KMS-11 (cell line): ENCODE results near the gene GTF2A1.

Experiments used
- H2AFZ ChIP-seq: fragments of 200-600 bp; sonication (generic); 2 replicates; pipeline ENCODE4 v1.6.1; 2016; ENCODE audit warnings: antibody characterized with exemption, mixed run types, low read depth
- H3K27ac ChIP-seq: fragments of 200-600 bp; sonication (generic); 2 replicates; pipeline ENCODE4 v1.6.1; 2016; ENCODE audit warnings: mild to moderate bottlenecking, mixed run types
- H3K27me3 ChIP-seq: fragments of 200-600 bp; sonication (generic); 2 replicates; pipeline ENCODE4 v1.6.1; 2017; ENCODE audit warnings: mild to moderate bottlenecking, low read depth, mixed run types, moderate library complexity; ENCODE audit not compliant: insufficient read depth
- H3K36me3 ChIP-seq: fragments of 200-600 bp; sonication (generic); 2 replicates; pipeline ENCODE4 v1.6.1; 2017; ENCODE audit warnings: mild to moderate bottlenecking, mixed run types; ENCODE audit not compliant: insufficient read depth
- H3K4me1 ChIP-seq: fragments of 200-600 bp; sonication (generic); 2 replicates; pipeline ENCODE4 v1.6.1; 2016; ENCODE audit warnings: mild to moderate bottlenecking, low read depth, mixed run types; ENCODE audit not compliant: poor library complexity, severe bottlenecking
- H3K4me2 ChIP-seq: fragments of 200-600 bp; sonication (generic); 2 replicates; pipeline ENCODE4 v1.7.0; 2016; ENCODE audit warnings: mild to moderate bottlenecking, mixed run types
- H3K4me3 ChIP-seq: fragments of 200-600 bp; sonication (generic); IDR thresholded peaks from 2 replicates; pipeline ENCODE4 v1.6.1; 2017; ENCODE audit warnings: low read depth, low read length, mixed read lengths; ENCODE audit not compliant: insufficient read depth
- H3K79me2 ChIP-seq: fragments of 200-600 bp; sonication (generic); 2 replicates; pipeline ENCODE4 v1.6.1; 2016; ENCODE audit warnings: low read depth, mixed run types; ENCODE audit not compliant: insufficient read depth
- H3K9ac ChIP-seq: fragments of 200-600 bp; sonication (generic); 2 replicates; pipeline ENCODE4 v1.6.1; 2016; ENCODE audit warnings: mild to moderate bottlenecking, mixed run types
- H4K20me1 ChIP-seq: fragments of 200-600 bp; sonication (generic); 2 replicates; pipeline ENCODE4 v1.6.1; 2016; ENCODE audit warnings: mild to moderate bottlenecking, mixed run types; ENCODE audit not compliant: insufficient read depth
- TF ChIP-seq, protein P1 (sequence below): fragments of 200-600 bp; sonication (generic); conservative IDR thresholded peaks from 2 replicates; pipeline ENCODE4 v1.6.1; 2017; ENCODE audit warnings: low read depth, mild to moderate bottlenecking, antibody characterized with exemption, low read length, moderate library complexity, mixed read lengths

The GTF2A1 gene

DNA sequence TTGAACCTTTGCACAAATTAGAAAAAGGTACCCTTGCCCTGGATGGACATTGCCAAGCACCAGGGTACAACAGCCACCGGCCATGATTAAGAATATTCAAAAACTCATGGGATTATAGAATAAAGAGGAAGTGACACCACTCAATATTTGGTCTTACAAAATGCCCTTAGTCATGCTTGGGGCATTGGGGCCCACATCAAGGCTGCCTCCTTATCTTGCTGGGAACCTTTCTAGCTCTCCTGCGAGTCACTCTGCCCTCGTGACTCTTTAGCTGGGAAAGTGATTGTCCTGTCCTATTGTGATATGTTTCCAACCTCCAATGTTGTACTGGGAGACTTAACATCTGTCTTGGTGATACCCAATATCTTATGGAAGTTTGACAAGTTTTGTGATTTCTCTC is 57.8 kb downstream of the GTF2A1 start:
- Histone ChIP-seq H4K20me1 (no peaks in the 10 kb centered on the region), H3K79me2 (no peaks in the 10 kb centered on the region), H3K4me3 (no peak overlapping the region), H3K9ac (no peak overlapping the region), H3K27me3 (no peaks in the 10 kb centered on the region), H3K36me3 (no peaks in the 10 kb centered on the region), H3K4me1 (peaks cover 7% of the 10 kb centered on the region), H2AFZ (no peak overlapping the region), H3K27ac (no peak overlapping the region), H3K4me2 (no peak overlapping the region)
- TF ChIP-seq, protein P1, sequence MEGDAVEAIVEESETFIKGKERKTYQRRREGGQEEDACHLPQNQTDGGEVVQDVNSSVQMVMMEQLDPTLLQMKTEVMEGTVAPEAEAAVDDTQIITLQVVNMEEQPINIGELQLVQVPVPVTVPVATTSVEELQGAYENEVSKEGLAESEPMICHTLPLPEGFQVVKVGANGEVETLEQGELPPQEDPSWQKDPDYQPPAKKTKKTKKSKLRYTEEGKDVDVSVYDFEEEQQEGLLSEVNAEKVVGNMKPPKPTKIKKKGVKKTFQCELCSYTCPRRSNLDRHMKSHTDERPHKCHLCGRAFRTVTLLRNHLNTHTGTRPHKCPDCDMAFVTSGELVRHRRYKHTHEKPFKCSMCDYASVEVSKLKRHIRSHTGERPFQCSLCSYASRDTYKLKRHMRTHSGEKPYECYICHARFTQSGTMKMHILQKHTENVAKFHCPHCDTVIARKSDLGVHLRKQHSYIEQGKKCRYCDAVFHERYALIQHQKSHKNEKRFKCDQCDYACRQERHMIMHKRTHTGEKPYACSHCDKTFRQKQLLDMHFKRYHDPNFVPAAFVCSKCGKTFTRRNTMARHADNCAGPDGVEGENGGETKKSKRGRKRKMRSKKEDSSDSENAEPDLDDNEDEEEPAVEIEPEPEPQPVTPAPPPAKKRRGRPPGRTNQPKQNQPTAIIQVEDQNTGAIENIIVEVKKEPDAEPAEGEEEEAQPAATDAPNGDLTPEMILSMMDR = no peak

DNA sequence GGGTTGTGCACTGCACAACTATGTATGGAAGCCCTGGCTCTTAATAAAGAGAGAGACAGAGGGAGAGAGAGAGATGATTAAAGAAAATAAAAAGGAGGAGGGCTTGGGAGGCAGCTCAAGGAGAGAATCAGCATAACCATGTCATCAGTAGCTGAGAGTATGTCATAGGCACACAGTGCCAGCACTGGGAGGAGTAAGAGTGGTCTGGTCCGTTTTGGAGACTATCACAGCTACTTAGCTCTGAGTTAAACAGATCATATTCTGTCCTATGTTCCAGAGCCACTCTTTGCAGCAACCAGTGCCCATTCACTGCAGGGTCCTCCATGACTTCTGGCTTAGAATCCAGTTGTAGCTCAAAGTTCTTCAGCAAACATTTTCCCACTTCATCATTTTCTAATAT is 59.0 kb downstream of the GTF2A1 start:
- Histone ChIP-seq H3K4me3 (no peak overlapping the region), H3K27me3 (no peaks in the 10 kb centered on the region), H3K27ac (no peak overlapping the region), H2AFZ (no peak overlapping the region), H3K4me1 (peaks cover 7% of the 10 kb centered on the region), H3K4me2 (no peak overlapping the region), H3K79me2 (no peaks in the 10 kb centered on the region), H3K9ac (no peak overlapping the region), H4K20me1 (no peaks in the 10 kb centered on the region), H3K36me3 (no peaks in the 10 kb centered on the region)
- TF ChIP-seq, protein P1 = no peak

DNA sequence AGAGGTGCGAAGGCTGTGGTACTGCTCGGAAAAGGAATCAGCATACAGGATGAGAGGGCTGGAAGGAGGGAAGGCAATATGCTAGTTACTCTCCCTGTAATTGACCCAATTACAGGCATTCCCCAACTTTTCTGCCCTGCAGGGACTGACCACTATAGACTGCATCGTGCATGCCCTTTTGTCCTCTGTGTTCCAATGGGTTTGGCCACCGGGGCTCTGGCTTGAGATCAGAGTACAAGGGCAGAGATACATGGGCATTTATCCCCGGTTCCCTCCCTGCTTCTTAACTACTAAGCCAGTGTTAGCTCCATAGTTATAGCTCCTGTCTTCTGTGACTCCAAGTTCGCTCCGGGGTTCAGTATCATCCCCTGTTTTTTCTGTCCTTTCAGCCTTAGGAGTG is 59.7 kb downstream of the GTF2A1 start:
- peaks cover 7% of the 10 kb centered on the region for H3K4me1 ChIP-seq

DNA sequence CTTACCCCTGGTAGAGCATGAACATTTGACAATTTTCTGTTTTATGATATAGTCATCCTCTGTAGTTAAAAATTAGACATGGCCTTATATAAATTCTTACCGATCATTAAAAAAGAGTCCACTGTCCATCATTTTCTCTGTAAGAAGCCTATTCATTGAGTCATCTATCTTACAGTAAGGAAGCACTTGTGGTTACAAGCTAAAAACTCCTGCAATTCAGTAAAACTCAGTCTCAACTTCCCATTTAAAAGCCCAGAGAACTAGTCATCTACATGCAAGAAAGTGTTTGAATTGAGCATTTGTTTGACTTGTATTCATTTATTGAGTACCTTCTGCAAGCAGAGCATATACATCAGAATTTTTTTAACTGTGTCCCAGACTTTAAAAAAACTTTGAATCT is 63.3 kb downstream of the GTF2A1 start:
- TF ChIP-seq, protein P1 = no peak
- Histone ChIP-seq H3K27me3 (no peaks in the 10 kb centered on the region), H4K20me1 (no peaks in the 10 kb centered on the region), H2AFZ (no peak overlapping the region), H3K9ac (no peak overlapping the region), H3K4me3 (no peak overlapping the region), H3K79me2 (no peaks in the 10 kb centered on the region), H3K36me3 (no peaks in the 10 kb centered on the region), H3K27ac (no peak overlapping the region), H3K4me2 (no peak overlapping the region), H3K4me1 (no peaks in the 10 kb centered on the region)

More for the DNA sequence above, 59.7 kb downstream of the GTF2A1 start:
- no peak overlapping the region for H3K4me2 ChIP-seq
- H3K27ac ChIP-seq = no peak overlapping the region
- H3K36me3 ChIP-seq = no peaks in the 10 kb centered on the region
- H4K20me1 ChIP-seq = no peaks in the 10 kb centered on the region
- no peak overlapping the region for H2AFZ ChIP-seq
- TF ChIP-seq, protein P1 = no peak
- no peaks in the 10 kb centered on the region for H3K79me2 ChIP-seq
- H3K9ac ChIP-seq = no peak overlapping the region
- H3K4me3 ChIP-seq = no peak overlapping the region
- H3K27me3 ChIP-seq = no peaks in the 10 kb centered on the region

DNA sequence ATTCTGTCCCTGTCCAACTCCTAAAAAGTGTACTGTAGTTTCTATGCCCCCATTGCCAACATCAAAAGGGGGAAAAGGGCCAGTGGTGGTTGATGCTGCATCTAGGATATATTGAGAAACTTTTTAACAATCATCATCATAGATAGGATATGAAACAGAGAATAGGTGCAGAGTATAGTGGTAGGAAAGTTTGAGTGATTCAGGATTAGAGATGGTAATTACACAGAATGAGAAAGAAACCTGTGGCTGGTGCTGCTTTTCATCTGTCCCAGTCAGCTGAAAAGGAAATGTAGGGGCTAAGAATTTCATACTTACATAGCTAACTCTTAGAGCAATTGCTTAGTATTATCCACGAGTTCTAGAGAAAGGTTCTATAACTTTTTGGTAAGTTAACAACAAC is 67.6 kb downstream of the GTF2A1 start:
- no peaks in the 10 kb centered on the region for H3K36me3 ChIP-seq
- H3K4me3 ChIP-seq = no peak overlapping the region
- H3K4me2 ChIP-seq = no peak overlapping the region
- TF ChIP-seq, protein P1 = no peak
- H3K9ac ChIP-seq = no peak overlapping the region
- no peaks in the 10 kb centered on the region for H3K27me3 ChIP-seq
- H2AFZ ChIP-seq = no peak overlapping the region
- H3K4me1 ChIP-seq = no peaks in the 10 kb centered on the region
- H3K27ac ChIP-seq = no peak overlapping the region
- no peaks in the 10 kb centered on the region for H3K79me2 ChIP-seq
- no peaks in the 10 kb centered on the region for H4K20me1 ChIP-seq
